Measurements from ENCODE around the gene ZNF438.
"Not testable (repeated sequence)": the region's sequence is repeated elsewhere in the genome, so short reads cannot be mapped to it uniquely, and the experiment has no call there.

Gene ZNF438

GRCh38 chr10:30986053-30986555 lies 45.6 kb downstream of the ZNF438 start:
- no peak for DNase-seq (ENCODE audit: low spot score)

DNA sequence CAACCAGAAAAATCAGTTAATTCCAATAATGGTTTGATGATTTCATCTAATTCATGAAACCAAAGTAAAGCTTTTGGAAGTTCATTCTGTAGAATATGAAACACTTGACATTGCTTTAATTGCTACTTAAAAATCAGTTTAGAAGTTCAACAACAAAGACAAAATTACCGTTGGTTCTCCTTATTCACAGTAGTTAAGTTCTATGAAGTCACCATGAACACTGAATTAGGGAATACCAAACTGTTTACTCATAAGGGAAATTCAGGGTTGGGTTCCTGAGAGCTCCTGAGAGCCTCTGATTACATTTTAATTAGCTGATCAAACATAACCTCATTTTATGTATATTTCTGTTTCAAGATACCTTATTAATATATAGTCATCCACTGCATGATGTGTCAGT lies 46.2 kb downstream of the ZNF438 start:
- no peak for DNase-seq (ENCODE audit: low spot score)

DNA sequence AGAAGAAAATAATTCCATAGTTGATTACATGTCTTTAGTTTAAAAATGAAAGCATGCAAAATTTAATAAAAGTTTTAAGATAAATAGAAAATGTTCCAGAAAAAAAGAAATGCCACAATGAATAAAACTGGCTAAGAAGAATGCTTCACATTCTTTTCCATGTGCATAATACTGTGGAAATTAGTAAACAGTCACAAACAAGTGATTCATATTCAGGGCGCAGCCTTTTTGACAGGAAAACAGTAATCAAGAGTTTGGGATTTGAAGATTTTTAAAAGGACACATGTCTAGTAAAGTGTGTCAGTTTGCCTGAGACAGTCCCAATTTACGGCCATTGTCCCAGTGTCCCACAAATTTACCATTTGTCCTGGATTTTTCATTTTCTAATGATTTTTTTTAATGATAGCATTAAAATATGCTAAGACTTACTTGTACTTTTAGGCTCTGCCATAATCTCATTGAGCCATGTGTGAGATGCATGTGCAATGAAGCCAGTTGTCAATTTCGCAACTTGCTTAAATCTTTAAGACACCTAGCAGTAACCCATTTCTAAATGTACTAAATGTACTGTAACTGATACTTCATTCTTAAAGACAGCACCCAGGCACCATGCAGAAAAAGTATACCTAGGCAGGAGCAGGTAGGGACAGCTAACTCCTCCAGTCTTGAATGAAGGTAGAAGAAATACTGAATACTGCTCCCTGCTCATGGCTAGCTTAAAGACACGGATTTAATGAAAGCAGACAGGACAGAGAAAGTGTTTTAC lies 46.9 kb downstream of the ZNF438 start:
- no peak for DNase-seq (ENCODE audit: low spot score)

DNA sequence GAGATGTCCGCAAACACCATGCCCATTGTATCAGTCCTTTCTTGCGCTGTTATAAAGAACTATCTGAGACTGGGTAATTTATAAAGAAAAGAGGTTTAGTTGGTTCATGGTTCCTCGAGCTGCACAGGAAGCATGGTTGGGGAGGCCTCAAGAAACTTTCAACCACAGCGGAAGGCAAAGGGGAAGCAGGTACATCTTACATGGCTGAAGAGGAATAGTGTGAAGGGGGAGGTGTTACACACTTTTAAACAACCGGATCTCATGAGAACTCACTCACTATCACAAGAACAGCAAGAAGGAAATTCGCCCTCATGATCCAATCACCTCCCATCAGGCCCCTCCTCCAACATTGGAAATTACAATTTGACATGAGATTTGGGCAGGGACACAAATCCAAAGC lies 48.5 kb downstream of the ZNF438 start:
- DNase-seq (ENCODE audit: low spot score): not testable (repeated sequence)

DNA sequence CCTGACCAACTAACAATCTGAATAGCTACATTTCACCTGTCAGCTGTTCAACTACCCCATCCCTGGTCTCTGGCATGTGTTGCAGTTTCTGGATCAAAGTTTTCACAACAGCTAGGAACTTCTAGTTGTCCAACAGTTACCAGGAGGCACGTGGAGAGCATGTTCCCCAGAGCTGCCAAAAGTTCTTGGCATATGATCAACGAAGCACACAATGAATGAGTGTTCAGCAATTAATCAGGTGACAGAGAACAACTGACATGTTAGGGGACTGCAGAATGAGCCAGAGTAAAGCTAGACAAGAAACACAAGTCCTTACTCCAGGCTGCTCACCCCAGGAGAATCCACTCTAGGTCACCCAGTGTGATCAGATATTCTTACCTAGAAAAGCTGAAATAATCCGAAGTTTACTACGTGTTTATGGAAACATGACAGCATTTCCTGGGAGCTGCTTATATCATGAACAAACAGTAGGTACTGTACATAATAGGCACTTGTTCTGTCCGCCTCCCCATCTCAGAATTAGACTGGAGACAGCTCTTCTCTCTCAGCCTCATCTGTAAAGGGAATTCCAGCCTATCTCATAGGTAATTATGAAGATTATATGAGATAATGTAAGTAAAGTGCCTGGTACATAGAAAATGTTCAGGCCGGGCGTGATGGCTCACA lies 50.6 kb downstream of the ZNF438 start:
- DNase-seq (ENCODE audit: low spot score): peak; percentile 65

GRCh38 chr10:30979956-30980355 lies 51.7 kb downstream of the ZNF438 start:
- no peak for DNase-seq (ENCODE audit: low spot score)

DNA sequence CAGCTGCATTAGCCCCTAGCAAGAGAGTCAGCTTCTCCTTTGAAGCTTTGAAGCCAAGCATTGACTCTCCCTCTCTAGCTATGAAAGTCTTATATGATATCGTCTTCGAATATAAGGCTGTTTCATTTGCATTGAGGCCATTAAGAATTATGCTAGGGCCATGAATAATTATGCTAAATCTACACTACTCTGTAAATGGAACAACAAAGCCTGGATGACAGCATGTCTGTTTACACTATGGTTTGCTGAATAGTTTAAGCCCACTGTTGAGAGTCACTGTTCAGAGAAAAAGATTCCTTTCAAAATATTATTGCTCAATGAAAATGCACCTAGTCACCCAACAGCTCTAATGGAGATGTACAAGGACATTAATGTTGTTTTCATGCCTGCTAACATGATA lies 52.8 kb downstream of the ZNF438 start:
- no peak for DNase-seq (ENCODE audit: low spot score)

GRCh38 chr10:30977385-30977784 lies 54.3 kb downstream of the ZNF438 start:
- no peak for DNase-seq (ENCODE audit: low spot score)

DNA sequence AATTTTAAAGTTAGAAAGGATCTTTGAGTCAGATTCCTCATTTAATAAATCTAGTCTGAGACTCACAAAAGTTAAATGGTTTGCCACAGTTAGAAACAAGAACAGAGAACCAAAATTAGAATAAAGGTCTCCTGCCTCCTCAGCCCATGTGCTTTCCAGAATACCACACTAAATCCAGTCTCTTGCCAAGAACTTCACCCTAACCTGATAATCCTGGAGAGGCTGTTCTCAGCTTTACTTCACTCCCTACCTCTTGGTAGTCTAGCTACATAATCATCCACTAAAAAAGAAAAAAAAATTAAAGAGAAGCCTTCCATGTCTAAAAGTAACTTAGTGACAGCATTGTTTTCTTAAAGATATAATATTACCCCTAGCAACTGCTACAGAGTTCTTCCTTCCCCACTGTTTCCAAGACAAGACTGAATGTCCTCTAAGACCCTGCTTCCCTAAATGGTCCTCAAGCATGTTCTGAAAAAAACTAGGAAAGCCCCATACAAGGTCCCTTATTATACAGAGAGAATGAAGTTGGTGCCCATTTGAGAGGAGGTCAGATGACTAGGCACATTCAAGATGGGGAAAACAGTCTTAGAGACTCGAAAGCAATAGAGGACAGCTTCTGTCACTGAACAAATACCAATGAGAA lies 56.8 kb downstream of the ZNF438 start:
- no peak for DNase-seq (ENCODE audit: low spot score)

- DNase-seq (ENCODE audit: low spot score): no peak
These were observed 57.3 kb downstream of the ZNF438 start for GRCh38 chr10:30974355-30974754.

GRCh38 chr10:30973737-30974136 lies 57.9 kb downstream of the ZNF438 start:
- no peak for DNase-seq (ENCODE audit: low spot score)

- DNase-seq (ENCODE audit: low spot score): no peak
These were observed 60.8 kb downstream of the ZNF438 start for GRCh38 chr10:30970760-30971460.

DNA sequence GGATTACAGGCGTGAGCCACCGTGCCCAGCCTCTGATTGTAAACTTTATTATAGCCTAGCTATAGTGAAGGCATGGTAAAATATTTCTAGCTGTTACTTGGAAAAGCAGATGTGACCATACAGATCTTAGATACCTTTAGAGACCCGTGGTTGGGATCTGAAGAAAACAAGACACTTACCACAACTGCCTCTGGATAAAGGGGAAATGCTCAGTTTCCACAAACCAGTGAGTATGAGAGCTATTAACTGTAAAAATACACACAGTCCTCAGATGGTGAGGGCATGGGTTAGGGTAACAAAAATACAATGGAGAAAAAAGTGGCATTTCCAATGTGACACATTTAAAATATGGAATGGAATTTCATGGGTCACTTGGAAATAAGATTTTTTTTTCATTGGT lies 63.0 kb downstream of the ZNF438 start:
- DNase-seq (ENCODE audit: low spot score): no peak

GRCh38 chr10:30967650-30968410 lies 63.8 kb downstream of the ZNF438 start:
- no peak for DNase-seq (ENCODE audit: low spot score)

DNA sequence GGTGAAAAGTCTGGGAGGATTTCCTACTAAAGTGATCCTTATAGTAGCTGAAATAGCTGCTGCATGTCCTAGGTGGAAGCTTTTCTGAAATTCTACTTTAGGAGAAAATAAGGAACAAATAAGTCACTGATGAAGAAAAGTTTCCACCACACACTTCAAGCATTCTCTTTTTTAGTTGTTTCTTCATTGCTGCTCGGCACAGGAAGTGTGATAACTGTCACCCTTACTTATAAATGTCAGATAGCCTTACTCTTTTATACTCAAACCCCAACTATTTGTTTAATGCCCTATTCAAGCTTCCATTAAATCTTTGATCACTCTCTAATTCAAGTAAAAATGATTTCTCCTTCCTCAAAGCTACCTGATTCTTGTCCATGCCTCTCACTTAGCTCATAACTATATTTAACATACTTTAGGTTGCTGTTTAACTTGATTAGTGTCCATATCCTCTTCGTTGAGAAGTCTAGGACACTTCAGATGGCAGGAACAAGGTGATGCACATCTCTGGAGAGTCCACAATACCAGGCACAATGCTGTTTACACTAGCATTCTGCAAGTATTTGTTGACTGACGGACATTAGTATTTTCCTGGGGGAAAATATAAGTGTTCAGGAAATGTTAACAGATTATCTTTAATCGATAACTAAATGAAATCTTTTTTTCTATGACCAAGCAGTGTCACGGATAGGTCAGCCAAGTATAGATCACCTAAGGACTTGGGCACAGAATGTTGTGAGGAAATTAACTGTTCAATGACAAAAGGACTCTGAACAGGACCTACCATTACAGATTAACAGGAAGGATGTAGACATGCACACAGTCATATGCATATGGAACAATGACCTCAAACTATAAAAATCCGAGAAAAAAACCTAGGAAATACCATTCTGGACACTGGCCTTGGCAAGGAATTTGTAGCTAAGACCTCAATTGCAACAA lies 67.4 kb downstream of the ZNF438 start:
- no peak for DNase-seq (ENCODE audit: low spot score)

DNA sequence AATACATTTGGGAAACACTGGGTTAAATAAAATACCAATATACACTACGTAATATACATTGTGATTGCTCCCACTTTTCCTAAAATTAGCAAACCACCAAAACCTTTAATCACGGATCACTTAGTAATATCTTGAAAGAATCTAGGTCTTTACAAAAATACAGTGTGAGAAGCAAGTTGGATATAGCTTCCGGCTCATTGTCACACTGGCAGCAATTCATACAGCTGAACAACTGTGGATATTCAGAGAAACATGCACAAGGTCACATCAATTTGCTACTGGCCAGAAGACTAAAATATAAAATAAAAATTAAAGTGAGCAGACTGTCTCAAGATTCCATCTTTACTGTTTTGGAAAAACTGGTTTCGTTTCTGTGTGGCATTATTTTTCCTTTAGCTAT lies 69.1 kb downstream of the ZNF438 start:
- DNase-seq (ENCODE audit: low spot score): no peak

GRCh38 chr10:30959836-30960210 lies 71.8 kb downstream of the ZNF438 start:
- no peak for DNase-seq (ENCODE audit: low spot score)

DNA sequence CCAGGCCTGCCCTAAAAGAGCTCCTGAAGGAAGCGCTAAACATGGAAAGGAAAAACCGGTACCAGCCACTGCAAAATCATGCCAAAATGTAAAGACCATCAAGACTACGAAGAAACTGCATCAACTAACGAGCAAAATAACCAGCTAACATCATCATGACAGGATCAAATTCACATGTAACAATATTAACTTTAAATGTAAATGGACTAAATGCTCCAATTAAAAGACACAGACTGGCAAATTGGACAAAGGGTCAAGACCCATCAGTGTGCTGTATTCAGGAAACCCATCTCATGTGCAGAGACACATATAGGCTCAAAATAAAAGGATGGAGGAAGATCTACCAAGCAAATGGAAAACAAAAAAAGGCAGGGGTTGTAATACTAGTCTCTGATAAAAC lies 82.4 kb downstream of the ZNF438 start:
- DNase-seq (ENCODE audit: low spot score): not testable (repeated sequence)

- DNase-seq (ENCODE audit: low spot score): no peak
These were observed 87.7 kb downstream of the ZNF438 start for GRCh38 chr10:30944005-30944404.

DNA sequence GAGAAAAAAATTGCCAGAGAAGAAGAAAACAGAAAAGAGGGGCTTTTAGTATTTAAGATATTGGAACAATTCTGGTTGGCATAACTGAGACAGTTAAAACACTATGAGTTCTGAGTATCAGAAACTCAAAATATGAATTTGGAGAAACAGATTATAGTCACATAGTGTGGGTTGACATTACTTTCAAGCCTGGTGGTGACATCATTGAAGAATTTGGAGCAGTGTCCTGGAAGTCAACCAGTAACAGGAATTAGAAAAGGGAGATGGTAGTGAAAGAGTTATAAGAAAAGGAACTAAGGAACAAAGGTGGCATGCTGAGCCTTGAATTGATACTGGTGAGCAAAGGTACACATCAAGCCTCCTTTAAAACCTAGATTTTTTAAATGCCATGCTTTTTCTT lies 88.2 kb downstream of the ZNF438 start:
- DNase-seq (ENCODE audit: low spot score): no peak

DNA sequence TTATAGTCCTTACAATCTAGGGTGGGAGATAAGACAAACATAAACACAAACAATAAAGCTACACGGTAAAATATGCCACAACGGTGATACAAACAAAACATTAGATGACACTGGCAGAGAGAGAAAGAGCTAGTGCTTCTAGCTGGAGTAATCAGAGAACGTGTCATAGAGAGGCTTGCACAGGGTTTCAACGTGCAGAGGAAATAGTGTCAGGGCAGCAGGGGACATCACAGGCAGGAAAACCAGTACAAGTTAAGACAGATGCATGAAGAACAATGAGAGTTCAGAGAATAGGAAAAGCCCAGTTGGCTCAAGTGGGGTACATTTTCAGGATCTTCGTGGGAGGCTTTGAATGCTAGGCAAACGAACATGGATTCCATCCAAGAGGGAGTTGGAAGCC lies 91.4 kb downstream of the ZNF438 start:
- DNase-seq (ENCODE audit: low spot score): no peak

All from putamen (tissue), 1 donor.